Peyer's patch (tissue), 4 donors: Measurements from ENCODE around the gene ITGA2B.

Experiments used
- POLR2A ChIP-seq, 2 donors: fragments of 450-650 bp; IDR thresholded peaks; one replicate each; pipeline ENCODE4 v1.5.1; 2017; ENCODE audit warnings: antibody characterized with exemption in 2 of 2, mild to moderate bottlenecking in 2 of 2, moderate library complexity in 2 of 2
- TF ChIP-seq, protein P1 (sequence below), 6 experiments: fragments of 450-650 bp in 4 of 6; fragments of 200-600 bp in 2 of 6; sonication (generic) in 1 of 6; IDR thresholded peaks; one replicate each; pipeline ENCODE4 v1.5.1; 2017 to 2019; ENCODE audit warnings: antibody characterized with exemption in 6 of 6, mild to moderate bottlenecking in 3 of 6, moderate library complexity in 1 of 6

DNA sequence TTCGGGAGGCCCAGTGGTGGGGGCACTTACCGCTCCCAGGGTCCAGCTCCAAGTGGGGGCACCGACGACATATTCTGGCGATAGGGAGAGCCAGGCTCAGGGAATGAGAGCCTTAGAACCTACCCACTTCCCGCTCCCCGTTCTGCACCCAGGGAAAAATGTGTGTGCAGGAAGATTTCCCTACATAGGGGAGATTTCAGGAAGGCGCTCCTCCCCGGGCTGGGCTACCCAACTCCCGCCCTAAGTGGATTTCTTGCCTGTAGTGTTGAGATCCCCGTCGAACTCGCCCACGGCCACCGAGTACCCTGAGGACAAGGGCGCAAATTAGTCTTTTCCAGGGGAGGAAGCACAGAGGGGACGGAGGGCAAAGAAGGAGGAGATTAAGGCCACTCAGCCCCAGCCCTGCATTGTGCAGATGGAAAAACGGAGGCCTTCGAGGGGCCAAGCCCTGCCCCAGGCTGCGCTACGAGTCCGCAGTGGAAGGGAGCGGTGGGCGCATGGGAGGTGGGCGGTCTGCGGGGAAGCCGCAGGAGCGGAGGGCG, 5.1 kb downstream of the ITGA2B start:
- TF ChIP-seq, protein P1, sequence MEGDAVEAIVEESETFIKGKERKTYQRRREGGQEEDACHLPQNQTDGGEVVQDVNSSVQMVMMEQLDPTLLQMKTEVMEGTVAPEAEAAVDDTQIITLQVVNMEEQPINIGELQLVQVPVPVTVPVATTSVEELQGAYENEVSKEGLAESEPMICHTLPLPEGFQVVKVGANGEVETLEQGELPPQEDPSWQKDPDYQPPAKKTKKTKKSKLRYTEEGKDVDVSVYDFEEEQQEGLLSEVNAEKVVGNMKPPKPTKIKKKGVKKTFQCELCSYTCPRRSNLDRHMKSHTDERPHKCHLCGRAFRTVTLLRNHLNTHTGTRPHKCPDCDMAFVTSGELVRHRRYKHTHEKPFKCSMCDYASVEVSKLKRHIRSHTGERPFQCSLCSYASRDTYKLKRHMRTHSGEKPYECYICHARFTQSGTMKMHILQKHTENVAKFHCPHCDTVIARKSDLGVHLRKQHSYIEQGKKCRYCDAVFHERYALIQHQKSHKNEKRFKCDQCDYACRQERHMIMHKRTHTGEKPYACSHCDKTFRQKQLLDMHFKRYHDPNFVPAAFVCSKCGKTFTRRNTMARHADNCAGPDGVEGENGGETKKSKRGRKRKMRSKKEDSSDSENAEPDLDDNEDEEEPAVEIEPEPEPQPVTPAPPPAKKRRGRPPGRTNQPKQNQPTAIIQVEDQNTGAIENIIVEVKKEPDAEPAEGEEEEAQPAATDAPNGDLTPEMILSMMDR (IDR thresholded peaks at IDR 0.05) = no peak
- no peak for TF ChIP-seq POLR2A (IDR thresholded peaks at IDR 0.05)
